GM12864 (cell line): ENCODE data around the gene ZNF836.

Source experiments
- DNase-seq: peaks from one replicate; pipeline ENCODE4 v3.0.0-alpha.2; 2011; ENCODE audit warnings: low read depth
- H3K4me3 ChIP-seq: 2 replicates; pipeline ENCODE4 v1.5.1; 2011; ENCODE audit warnings: mild to moderate bottlenecking, low read depth, low read length, control low read depth
- CTCF ChIP-seq: IDR thresholded peaks from 2 replicates; pipeline ENCODE4 v1.5.1; 2011; ENCODE audit warnings: low read depth, mild to moderate bottlenecking, moderate library complexity, low read length, control low read depth, inconsistent platforms; ENCODE audit errors: missing control alignments

Gene ZNF836

GRCh38 chr19:52171321-52172169, at the start of gene ZNF836:
Gene ZNF836 (minus strand): TSS chr19:52171621. CDS start chr19:52168072, 3,549 bp downstream.
- TF ChIP-seq CTCF: no peak
- peak; percentile 59 for DNase-seq
- H3K4me3 ChIP-seq: peak within 1 kb of the TSS; percentile 87

DNA sequence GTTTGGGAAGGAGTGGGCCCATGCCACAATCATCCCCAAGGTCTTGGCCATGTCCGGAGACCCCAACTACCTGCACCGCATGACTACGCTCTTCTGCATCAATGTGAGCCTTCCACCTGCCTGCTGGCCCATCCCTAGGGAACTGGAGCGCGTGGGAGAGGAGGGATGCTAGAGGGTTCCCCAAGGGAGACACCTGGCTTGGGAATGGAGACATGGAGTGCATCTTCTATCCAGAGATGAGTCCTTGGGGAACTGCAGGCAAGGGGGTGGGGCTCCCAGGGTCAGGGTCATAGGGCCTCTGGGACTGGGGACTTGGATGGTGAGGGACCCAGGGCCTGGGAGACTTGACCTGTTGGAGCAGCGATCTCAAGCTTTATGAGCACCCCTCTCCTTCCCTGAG, 49.6 kb upstream of the ZNF836 start:
- no peak overlapping the region for H3K4me3 ChIP-seq
- TF ChIP-seq CTCF: no peak
- DNase-seq: no peak

GRCh38 chr19:52219611-52220010, 48.2 kb upstream of the ZNF836 start:
- no peak for DNase-seq
- no peak overlapping the region for H3K4me3 ChIP-seq
- no peak for TF ChIP-seq CTCF

- no peak for DNase-seq
- TF ChIP-seq CTCF: no peak
- no peak overlapping the region for H3K4me3 ChIP-seq
Measured at GRCh38 chr19:52217576-52217975, 46.2 kb upstream of the ZNF836 start.

GRCh38 chr19:52216401-52216800, 45.0 kb upstream of the ZNF836 start:
- no peak overlapping the region for H3K4me3 ChIP-seq
- no peak for TF ChIP-seq CTCF
- DNase-seq: no peak

GRCh38 chr19:52214241-52214640, 42.8 kb upstream of the ZNF836 start:
- no peak for DNase-seq
- TF ChIP-seq CTCF: no peak

More at GRCh38 chr19:52214241-52214640, 42.8 kb upstream of the ZNF836 start:
- H3K4me3 ChIP-seq: no peak overlapping the region
